T-cell (primary cell): ENCODE data around the gene WNT2B. TPM values are rescaled to one million over a fixed set of nuclear protein-coding genes. Genes with fewer than 3 reads are reported as not detected.

Experiments used
- ATAC-seq, 4 experiments: fragments of 200-7000 bp in 3 of 4; fragments of 150-1000 bp in 1 of 4; cut with Tn5 transposase; replicated peaks in 1 of 4; 1 replicate in 3 of 4; 2 replicates in 1 of 4; pipeline ENCODE4 v1.10.0; 2021; ENCODE audit warnings: moderate library complexity in 3 of 4, mild to moderate bottlenecking in 2 of 4, moderate number of reproducible peaks in 1 of 4
- CTCF ChIA-PET, 2 donors: fragments of 300-600 bp; sonication (Branson Sonifier 250); formaldehyde crosslinking; loops; one replicate each; lab custom pipeline; 2022; ENCODE audit warnings: antibody characterized with exemption in 2 of 2; lab: Charles Lee
- POLR2A ChIA-PET, 2 donors: fragments of 300-600 bp; sonication (Branson Sonifier 250); formaldehyde crosslinking; loops; one replicate each; lab custom pipeline; 2022; ENCODE audit warnings: antibody characterized with exemption in 2 of 2; lab: Charles Lee
- DNase-seq, 35 experiments: peaks; one replicate each; pipeline versions ENCODE4 v3.0.0 to v3.0.0-alpha.2; 2013 to 2023
- H3K27ac ChIP-seq: one replicate; pipeline ENCODE4 v1.5.1; 2013; ENCODE audit warnings: low read length
- H3K27me3 ChIP-seq, 2 experiments: replicated peaks in 1 of 2; 1 replicate in 1 of 2; 2 replicates in 1 of 2; pipeline versions ENCODE4 v1.6.1 to v1.7.0; 2013; ENCODE audit warnings: low read length in 1 of 2, mixed read lengths in 1 of 2; ENCODE audit not compliant: control insufficient read depth in 2 of 2, insufficient read depth in 2 of 2; ENCODE audit errors: extremely low read depth in 1 of 2
- H3K36me3 ChIP-seq, 2 donors: 1 replicate in 1 of 2; 2 replicates in 1 of 2; pipeline versions ENCODE4 v1.6.1 to v1.7.0; 2013; ENCODE audit warnings: low read length in 1 of 2; ENCODE audit not compliant: control insufficient read depth in 2 of 2, insufficient read depth in 1 of 2; ENCODE audit errors: extremely low read depth in 1 of 2
- H3K4me1 ChIP-seq, 2 experiments: 1 replicate in 1 of 2; 2 replicates in 1 of 2; pipeline versions ENCODE4 v1.6.1 to v1.7.0; 2013; ENCODE audit warnings: low read length in 2 of 2, mixed read lengths in 1 of 2; ENCODE audit not compliant: insufficient read depth in 2 of 2, control insufficient read depth in 1 of 2; ENCODE audit errors: extremely low read depth in 1 of 2
- H3K4me3 ChIP-seq, 2 donors: 1 replicate in 1 of 2; 2 replicates in 1 of 2; pipeline versions ENCODE4 v1.5.1 to v1.7.0; 2013; ENCODE audit warnings: mild to moderate bottlenecking in 2 of 2, low read length in 1 of 2, moderate library complexity in 1 of 2; ENCODE audit not compliant: control insufficient read depth in 1 of 2; ENCODE audit errors: extremely low read depth in 1 of 2
- H3K9me3 ChIP-seq: 2 replicates; pipeline ENCODE4 v1.7.0; 2013
- H3K27ac Mint-ChIP-seq, 2 donors: one replicate each; pipeline ENCODE4 v1.8.0; 2020 to 2021; ENCODE audit warnings: mild to moderate bottlenecking in 2 of 2, mixed read lengths in 2 of 2
- H3K27me3 Mint-ChIP-seq, 2 donors: one replicate each; pipeline ENCODE4 v1.8.0; 2021 to 2022; ENCODE audit warnings: mixed read lengths in 2 of 2
- H3K36me3 Mint-ChIP-seq: one replicate; pipeline ENCODE4 v1.8.0; 2021; ENCODE audit warnings: mixed read lengths
- H3K4me1 Mint-ChIP-seq, 3 donors: one replicate each; pipeline ENCODE4 v1.8.0; 2020 to 2022; ENCODE audit warnings: mixed read lengths in 3 of 3, mild to moderate bottlenecking in 1 of 3
- H3K4me3 Mint-ChIP-seq, 3 donors: one replicate each; pipeline ENCODE4 v1.8.0; 2020 to 2022; ENCODE audit warnings: mild to moderate bottlenecking in 3 of 3, mixed read lengths in 3 of 3, moderate library complexity in 3 of 3
- H3K9me3 Mint-ChIP-seq, 3 donors: one replicate each; pipeline ENCODE4 v1.8.0; 2020 to 2022; ENCODE audit warnings: mixed read lengths in 3 of 3
- whole genome bisulfite sequencing: methylation state at CpG from one replicate; pipeline ENCODE4 v1.1.5; 2013; ENCODE audit warnings: missing lambda C conversion rate; ENCODE audit not compliant: insufficient coverage; 5-methylcytosine and 5-hydroxymethylcytosine counted together
- total RNA-seq, 35 experiments: library from RNA in 6 of 35; stranded (reverse) in 6 of 35; fragments of 120-200 nt in 1 of 35; gene quantifications; one replicate each; pipeline versions ENCODE4 v1.2.1 to v1.2.4 and lab custom pipeline; 2013 to 2026

WNT2B gene
- total RNA-seq = under 1 TPM; 0.23 to 0.86 (median 0.47) TPM
- total RNA-seq (2013) = 0.24 TPM
- total RNA-seq (lab: John Stamatoyannopoulos, UW) = 0.08 to 2.2 (median 0.88) reads per million in 29 experiments

DNA sequence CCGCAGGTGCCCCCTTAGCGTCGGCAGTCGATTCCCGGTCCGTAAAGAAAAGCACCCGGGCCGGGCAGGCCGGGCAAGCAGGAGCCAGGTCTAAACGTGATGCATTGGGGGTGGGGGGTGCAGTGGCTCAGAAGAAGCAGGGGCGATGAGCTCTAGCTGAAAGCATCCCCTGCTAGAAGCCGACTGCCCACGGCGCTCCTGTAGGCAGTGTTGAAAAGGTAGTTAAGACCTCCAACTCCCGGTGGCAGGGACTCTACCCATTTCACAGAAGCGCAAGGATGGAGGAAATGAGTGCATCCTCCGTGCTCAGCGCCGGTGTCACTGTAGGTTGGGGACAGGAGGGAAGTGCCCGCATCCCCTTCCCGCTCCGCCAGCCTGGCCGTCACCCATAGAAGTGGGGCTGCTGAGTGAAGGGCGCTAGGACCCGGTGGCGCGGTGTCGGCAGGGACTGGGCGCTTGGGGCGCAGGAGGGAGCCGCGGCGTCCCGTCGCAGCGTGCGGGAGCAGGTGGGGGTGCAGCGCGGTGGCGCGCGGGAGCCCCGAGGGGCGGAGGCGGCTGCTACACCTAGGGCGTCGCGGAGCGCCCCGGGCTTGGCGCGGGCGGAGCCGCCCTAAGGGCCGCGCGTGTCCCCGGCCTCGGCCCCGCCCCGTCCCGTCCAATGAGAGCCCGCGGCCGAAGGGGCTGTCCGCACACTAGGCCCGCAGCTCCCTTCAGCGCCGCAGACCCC lies at the start of gene WNT2B:
Gene WNT2B (plus strand): TSS at position 688 of the 727 bp plus-strand sequence. CDS start 298 bp downstream, outside the sequence.
- Mint-ChIP-seq H3K36me3 (no peaks in the 10 kb centered on the region), H3K27me3 (peaks cover 20 to 22% of the 10 kb centered on the region in 2 donors), H3K4me3 (peak within 1 kb of the TSS; percentile 76 to 81 (median 80)), H3K4me1 (peaks cover 0 to 17% (median 10%) of the 10 kb centered on the region in 3 donors), H3K9me3 (no peaks in the 10 kb centered on the region), H3K27ac (no peak within 1 kb of the TSS)
- Histone ChIP-seq H3K4me3 (peak within 1 kb of the TSS; percentile 59 to 93), H3K9me3 (no peaks in the 10 kb centered on the region), H3K27ac (no peak within 1 kb of the TSS), H3K27me3 (peaks cover 3 to 63% of the 10 kb centered on the region in 2 experiments), H3K4me1 (peaks cover 5 to 24% of the 10 kb centered on the region in 2 experiments), H3K36me3 (no peaks in the 10 kb centered on the region)
- ATAC-seq (peak; percentile 78 to 89 (median 83)), DNase-seq (peak; percentile 8 to 71 (median 46))
- WGBS = under 1% methylated on average over 64 of the region's 69 CpGs
- ChIA-PET POLR2A (no interaction called here), CTCF (no interaction called here)

DNA sequence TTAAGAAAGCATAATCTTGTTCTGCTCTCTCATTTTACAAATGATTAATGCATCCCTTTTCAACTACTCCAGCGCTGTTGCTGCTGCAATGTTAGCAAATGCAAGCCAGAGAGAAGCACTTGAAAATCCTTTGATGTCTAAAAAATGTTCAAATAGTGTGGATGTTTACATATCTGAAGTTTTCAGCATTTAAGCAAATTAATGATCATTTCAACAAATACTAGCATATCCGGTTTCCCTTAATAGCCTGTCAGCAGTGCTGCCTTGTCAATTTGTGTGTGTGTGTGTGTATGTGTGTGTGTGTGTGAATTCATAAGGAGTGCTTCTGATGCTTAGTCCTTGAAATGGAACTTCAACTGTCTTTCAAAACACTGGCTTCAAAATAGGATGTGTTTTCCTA lies 48.1 kb upstream of the WNT2B start:
- Mint-ChIP-seq H3K27me3 (peaks cover 4 to 9% of the 10 kb centered on the region in 2 donors), H3K9me3 (no peaks in the 10 kb centered on the region), H3K36me3 (no peaks in the 10 kb centered on the region), H3K4me1 (peaks cover 0 to 2% (median 1%) of the 10 kb centered on the region in 3 donors), H3K4me3 (no peak overlapping the region), H3K27ac (no peak overlapping the region)
- no peaks in the 10 kb centered on the region for H3K9me3 ChIP-seq
- no peak overlapping the region for H3K4me3 ChIP-seq
- H3K4me1 ChIP-seq = no peaks in the 10 kb centered on the region
- H3K36me3 ChIP-seq = no peaks in the 10 kb centered on the region
- ChIA-PET POLR2A (no interaction called here), CTCF (interaction anchor here in 1 of 2 donors (0.6 kb wide), 1 partner anchor 13 kb away, joined by 4 read pairs; no protein-coding TSS in a partner anchor)
- no peak overlapping the region for H3K27ac ChIP-seq
- no peak for DNase-seq
- H3K27me3 ChIP-seq = peaks cover 0 to 6% of the 10 kb centered on the region in 2 experiments
- no CpG with 5 or more reads among the region's 2 CpGs for WGBS
- ATAC-seq = no peak

DNA sequence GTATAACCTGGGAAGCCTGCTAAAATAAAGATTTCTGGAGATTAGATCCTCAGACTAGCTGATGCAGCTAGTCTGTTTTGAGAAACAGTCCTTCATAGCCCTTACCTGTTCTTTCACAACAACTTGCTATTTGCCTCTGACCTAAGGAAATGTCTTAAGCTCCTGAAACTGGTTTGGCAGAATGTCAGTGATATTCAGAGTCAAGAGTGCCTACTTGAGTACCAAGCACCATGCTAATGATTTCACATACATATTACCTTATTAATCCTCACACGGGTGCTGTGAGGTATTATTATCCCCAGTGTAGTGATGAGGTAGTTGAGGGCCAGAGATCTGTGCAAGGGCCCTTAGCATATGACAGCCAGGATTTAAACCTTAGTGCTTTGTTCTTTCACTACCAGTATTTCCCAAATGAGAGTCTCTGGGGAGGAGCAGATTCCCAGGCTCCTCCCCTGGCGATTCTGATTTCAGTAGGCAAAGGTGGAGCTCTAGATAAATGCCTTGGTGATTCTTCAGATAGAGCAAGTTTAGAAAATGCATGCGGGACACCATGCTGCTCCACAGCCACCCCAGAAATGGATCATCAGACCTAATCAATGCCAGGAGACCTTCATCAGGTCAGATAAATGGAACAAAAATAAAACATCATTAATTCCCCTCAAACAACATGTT lies 47.4 kb upstream of the WNT2B start:
- Histone ChIP-seq H3K27me3 (peaks cover 0 to 11% of the 10 kb centered on the region in 2 experiments), H3K4me1 (peaks cover 0 to 7% of the 10 kb centered on the region in 2 experiments), H3K4me3 (no peak overlapping the region), H3K27ac (no peak overlapping the region), H3K36me3 (no peaks in the 10 kb centered on the region), H3K9me3 (no peaks in the 10 kb centered on the region)
- Mint-ChIP-seq H3K4me3 (no peak overlapping the region), H3K4me1 (peaks cover 4 to 8% (median 7%) of the 10 kb centered on the region in 3 donors), H3K27me3 (peaks cover 4 to 9% of the 10 kb centered on the region in 2 donors), H3K27ac (no peak overlapping the region), H3K9me3 (no peaks in the 10 kb centered on the region), H3K36me3 (no peaks in the 10 kb centered on the region)
- DNase-seq (no peak), ATAC-seq (no peak)
- ChIA-PET CTCF (interaction anchor here (0.6 to 1.8 kb wide), 2 partner anchors 12 to 70 kb away, joined by 4 to 11 read pairs; no protein-coding TSS in a partner anchor), POLR2A (interaction anchor here in 1 of 2 donors (0.7 kb wide), 1 partner anchor 31 kb away, joined by 3 read pairs; no protein-coding TSS in a partner anchor)
- 80% methylated on average over 1 of the region's 3 CpGs for WGBS

DNA sequence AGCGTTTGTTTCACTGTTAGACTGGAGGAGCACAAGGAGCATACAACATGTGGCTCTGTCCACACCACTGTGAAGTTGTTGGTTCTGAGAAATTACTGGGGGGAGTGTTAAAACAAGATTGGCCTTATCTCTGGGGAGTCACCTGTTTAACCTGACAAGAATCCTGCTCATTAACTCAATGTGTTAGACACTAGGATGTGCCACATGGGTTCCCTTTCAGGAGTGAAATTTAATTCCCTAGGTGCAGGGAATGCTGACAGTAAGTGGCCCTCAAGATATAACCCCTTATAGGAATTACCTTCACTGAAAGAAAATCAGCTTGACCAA lies 45.8 kb upstream of the WNT2B start:
- no peak overlapping the region for H3K4me3 Mint-ChIP-seq
- DNase-seq = no peak
- H3K27ac Mint-ChIP-seq = no peak overlapping the region
- H3K4me1 Mint-ChIP-seq = peaks cover 9 to 13% (median 12%) of the 10 kb centered on the region in 3 donors
- Histone ChIP-seq H3K9me3 (no peaks in the 10 kb centered on the region), H3K4me3 (no peak overlapping the region), H3K36me3 (no peaks in the 10 kb centered on the region), H3K4me1 (peaks cover 3 to 8% of the 10 kb centered on the region in 2 experiments), H3K27ac (no peak overlapping the region), H3K27me3 (peaks cover 0 to 9% of the 10 kb centered on the region in 2 experiments)
- WGBS = 90% methylated on average over 1 of the region's 1 CpG
- ATAC-seq = no peak
- peaks cover 8 to 9% of the 10 kb centered on the region in 2 donors for H3K27me3 Mint-ChIP-seq
- ChIA-PET POLR2A (no interaction called here), CTCF (interaction anchor here in 1 of 2 donors (0.5 to 1.8 kb wide), 4 partner anchors 72 to 136 kb away, joined by 3 to 11 read pairs (median 4); no protein-coding TSS in a partner anchor)
- H3K9me3 Mint-ChIP-seq = no peaks in the 10 kb centered on the region
- no peaks in the 10 kb centered on the region for H3K36me3 Mint-ChIP-seq

DNA sequence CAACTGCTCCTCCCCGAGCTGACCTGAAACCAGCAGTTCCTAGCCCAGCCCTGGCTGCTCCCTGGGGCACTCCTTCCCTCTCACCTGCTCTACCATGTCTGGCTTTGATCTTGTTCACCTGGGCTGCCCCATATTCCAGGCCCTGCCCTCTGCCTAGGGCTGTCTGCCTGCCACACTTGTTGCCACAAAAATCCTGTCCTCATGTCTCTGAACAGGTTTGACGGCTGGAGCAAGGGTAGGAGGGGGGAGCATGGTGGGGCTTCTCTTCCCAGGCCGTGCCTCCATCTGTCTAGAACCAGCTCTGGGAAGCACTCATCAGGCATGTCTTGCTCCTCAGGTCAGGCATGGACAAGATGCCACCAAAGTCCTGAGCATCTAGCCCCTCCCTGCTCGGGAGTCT lies 44.3 kb upstream of the WNT2B start:
- Histone ChIP-seq H3K9me3 (no peaks in the 10 kb centered on the region), H3K36me3 (no peaks in the 10 kb centered on the region), H3K27ac (no peak overlapping the region), H3K27me3 (peaks cover 0 to 9% of the 10 kb centered on the region in 2 experiments), H3K4me3 (no peak overlapping the region), H3K4me1 (peaks cover 3 to 8% of the 10 kb centered on the region in 2 experiments)
- CTCF ChIA-PET = interaction anchor here in 1 of 2 donors (1.4 to 2.9 kb wide), 2 partner anchors 73 kb away, joined by 4 to 27 read pairs; no protein-coding TSS in a partner anchor
- no peaks in the 10 kb centered on the region for H3K9me3 Mint-ChIP-seq
- peaks cover 9 to 13% (median 12%) of the 10 kb centered on the region in 3 donors for H3K4me1 Mint-ChIP-seq
- POLR2A ChIA-PET = no interaction called here
- no peak overlapping the region for H3K27ac Mint-ChIP-seq
- ATAC-seq (no peak), DNase-seq (no peak)
- H3K27me3 Mint-ChIP-seq = peaks cover 9 to 13% of the 10 kb centered on the region in 2 donors
- WGBS = 90% methylated on average over 3 of the region's 4 CpGs
- H3K4me3 Mint-ChIP-seq = no peak overlapping the region
- no peaks in the 10 kb centered on the region for H3K36me3 Mint-ChIP-seq

DNA sequence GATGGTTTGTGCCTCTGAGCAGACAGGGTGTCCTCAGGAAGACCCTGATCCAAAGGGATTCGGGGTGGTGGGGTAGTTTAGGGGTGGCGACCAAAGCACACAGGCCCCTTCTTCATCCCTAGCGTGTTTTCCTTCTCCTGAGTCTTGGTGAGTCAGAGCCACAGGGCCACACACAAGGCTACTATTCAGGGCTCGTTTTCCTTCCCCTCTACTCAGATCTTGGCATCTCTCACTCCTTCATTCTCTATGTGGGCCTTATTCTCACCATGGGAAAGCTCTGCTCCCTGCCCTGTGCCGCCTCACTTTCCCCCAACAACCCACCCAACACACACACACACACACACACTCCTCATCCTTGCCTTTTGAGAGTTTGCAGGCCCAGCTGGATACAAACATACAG lies 43.6 kb upstream of the WNT2B start:
- Mint-ChIP-seq H3K27me3 (peaks cover 12 to 16% of the 10 kb centered on the region in 2 donors), H3K4me1 (peaks cover 9 to 13% (median 12%) of the 10 kb centered on the region in 3 donors), H3K36me3 (no peaks in the 10 kb centered on the region), H3K9me3 (no peaks in the 10 kb centered on the region), H3K4me3 (no peak overlapping the region), H3K27ac (no peak overlapping the region)
- no peak for ATAC-seq
- peaks cover 0 to 10% of the 10 kb centered on the region in 2 experiments for H3K27me3 ChIP-seq
- 69% methylated on average over 3 of the region's 5 CpGs for WGBS
- H3K9me3 ChIP-seq = no peaks in the 10 kb centered on the region
- no peak overlapping the region for H3K4me3 ChIP-seq
- no peak overlapping the region for H3K27ac ChIP-seq
- H3K36me3 ChIP-seq = no peaks in the 10 kb centered on the region
- ChIA-PET POLR2A (no interaction called here), CTCF (interaction anchor here (1.3 to 2.9 kb wide), 3 partner anchors 8 to 74 kb away, joined by 4 to 33 read pairs (median 27); no protein-coding TSS in a partner anchor)
- DNase-seq = no peak
- peaks cover 3 to 8% of the 10 kb centered on the region in 2 experiments for H3K4me1 ChIP-seq
